Urinary bladder (tissue), 4 donors: ENCODE results near the gene ETV6. TPM values are rescaled to one million over a fixed set of nuclear protein-coding genes. Genes with fewer than 3 reads are reported as not detected.
A peak's percentile ranks its signal among the peaks of the same experiment; 100 is the strongest.
"Not testable (repeated sequence)": the region's sequence is repeated elsewhere in the genome, so short reads cannot be mapped to it uniquely, and the experiment has no call there.

ENCODE experiments used
- DNase-seq: peaks from one replicate; pipeline ENCODE4 v3.0.0-alpha.2; 2015; ENCODE audit errors: extremely low spot score
- H3K27ac ChIP-seq: one replicate; pipeline ENCODE4 v1.5.1; 2013; ENCODE audit warnings: low read depth, mild to moderate bottlenecking, moderate library complexity
- H3K36me3 ChIP-seq: one replicate; pipeline ENCODE4 v1.6.1; 2013; ENCODE audit warnings: mild to moderate bottlenecking, moderate library complexity; ENCODE audit not compliant: insufficient read depth
- H3K4me1 ChIP-seq: one replicate; pipeline ENCODE4 v1.6.1; 2013; ENCODE audit warnings: mild to moderate bottlenecking, moderate library complexity; ENCODE audit not compliant: insufficient read depth
- H3K4me3 ChIP-seq: one replicate; pipeline ENCODE4 v1.5.1; 2013; ENCODE audit warnings: low read depth, low read length
- WGBS: extraction: QIAGEN DNeasy Blood & Tissue Kit; methylation state at CpG from one replicate; pipeline ENCODE4 v1.1.7; 2013; 5-methylcytosine and 5-hydroxymethylcytosine counted together
- polyA plus RNA-seq: library from polyadenylated mRNA; stranded (reverse); fragments of 200-250 nt; gene quantifications from one replicate; pipeline ENCODE4 v1.2.3, GENCODE V29; 2013
- total RNA-seq: library from RNA; depleted of rRNA; stranded (reverse); fragments of >200 nt; gene quantifications from one replicate; pipeline ENCODE4 v1.2.3, GENCODE V29; 2014
- donor health status: healthy with polysubstance abuse.
- donor health status: healthy.

Gene ETV6
- total RNA-seq (12.7 TPM), polyA plus RNA-seq (11.8 TPM)

GRCh38 chr12:11649413-11650285, at the start of gene ETV6:
Gene ETV6, plus strand, starts transcription at chr12:11649674. Its CDS starts 454 bp downstream, at chr12:11650128.
- peak; percentile 89 for DNase-seq
- WGBS, result under 1% methylated on average over 86 of the region's 86 CpGs
- Histone ChIP-seq H3K27ac (peak within 1 kb of the TSS; percentile 85), H3K4me1 (no peaks in the 10 kb centered on the region), H3K4me3 (peak within 1 kb of the TSS; percentile 97), H3K36me3 (no peaks in the 10 kb centered on the region)

- H3K36me3 ChIP-seq, result no peaks in the 10 kb centered on the region
- no peak overlapping the region for H3K27ac ChIP-seq
- H3K4me1 ChIP-seq, result no peaks in the 10 kb centered on the region
- no peak for DNase-seq
- WGBS, result 52% methylated on average over 3 of the region's 3 CpGs
- H3K4me3 ChIP-seq, result no peak overlapping the region
These were observed 49.3 kb upstream of the ETV6 start for GRCh38 chr12:11600199-11600598.

GRCh38 chr12:11601647-11602046, 47.8 kb upstream of the ETV6 start:
- H3K4me3 ChIP-seq, result no peak overlapping the region
- 95% methylated on average over 1 of the region's 1 CpG for WGBS
- no peaks in the 10 kb centered on the region for H3K4me1 ChIP-seq
- no peaks in the 10 kb centered on the region for H3K36me3 ChIP-seq
- DNase-seq, result no peak
- H3K27ac ChIP-seq, result no peak overlapping the region

GRCh38 chr12:11607313-11608081, 42.0 kb upstream of the ETV6 start:
- no peak overlapping the region for H3K4me3 ChIP-seq
- 26% methylated on average over 10 of the region's 10 CpGs for WGBS
- no peak for DNase-seq
- H3K27ac ChIP-seq, result no peak overlapping the region
- no peaks in the 10 kb centered on the region for H3K36me3 ChIP-seq
- H3K4me1 ChIP-seq, result no peaks in the 10 kb centered on the region

- no peak for DNase-seq
- Histone ChIP-seq H3K27ac (no peak overlapping the region), H3K4me1 (no peaks in the 10 kb centered on the region), H3K36me3 (no peaks in the 10 kb centered on the region), H3K4me3 (no peak overlapping the region)
- whole genome bisulfite sequencing, result 85% methylated on average over 4 of the region's 4 CpGs
These were observed 40.4 kb upstream of the ETV6 start for GRCh38 chr12:11609045-11609444.

GRCh38 chr12:11615481-11615880, 34.0 kb upstream of the ETV6 start:
- Histone ChIP-seq H3K4me3 (no peak overlapping the region), H3K4me1 (no peaks in the 10 kb centered on the region), H3K27ac (no peak overlapping the region), H3K36me3 (no peaks in the 10 kb centered on the region)
- 94% methylated on average over 1 of the region's 1 CpG for WGBS
- DNase-seq, result no peak

- Histone ChIP-seq H3K4me1 (no peaks in the 10 kb centered on the region), H3K4me3 (no peak overlapping the region), H3K36me3 (no peaks in the 10 kb centered on the region), H3K27ac (no peak overlapping the region)
- DNase-seq, result no peak
These were observed 31.4 kb upstream of the ETV6 start for GRCh38 chr12:11618046-11618445.

GRCh38 chr12:11621797-11622423, 27.6 kb upstream of the ETV6 start:
- WGBS, result 69% methylated on average over 5 of the region's 5 CpGs
- no peaks in the 10 kb centered on the region for H3K36me3 ChIP-seq
- no peak overlapping the region for H3K27ac ChIP-seq
- H3K4me1 ChIP-seq, result no peaks in the 10 kb centered on the region
- H3K4me3 ChIP-seq, result no peak overlapping the region
- DNase-seq, result no peak

- no peak for DNase-seq
- H3K27ac ChIP-seq, result no peak overlapping the region
- no peak overlapping the region for H3K4me3 ChIP-seq
- H3K36me3 ChIP-seq, result no peaks in the 10 kb centered on the region
- H3K4me1 ChIP-seq, result no peaks in the 10 kb centered on the region
- 37% methylated on average over 5 of the region's 5 CpGs for WGBS
These were observed 26.6 kb upstream of the ETV6 start for GRCh38 chr12:11622876-11623281.

GRCh38 chr12:11623382-11623781, 26.1 kb upstream of the ETV6 start:
- H3K27ac ChIP-seq, result peak overlapping the region; percentile 23
- H3K36me3 ChIP-seq, result no peaks in the 10 kb centered on the region
- no peak overlapping the region for H3K4me3 ChIP-seq
- 27% methylated on average over 4 of the region's 4 CpGs for WGBS
- DNase-seq, result no peak
- H3K4me1 ChIP-seq, result no peaks in the 10 kb centered on the region

GRCh38 chr12:11624116-11624515, 25.4 kb upstream of the ETV6 start:
- Histone ChIP-seq H3K4me1 (no peaks in the 10 kb centered on the region), H3K4me3 (no peak overlapping the region), H3K36me3 (no peaks in the 10 kb centered on the region), H3K27ac (no peak overlapping the region)
- DNase-seq, result no peak
- WGBS, result 69% methylated on average over 1 of the region's 1 CpG

GRCh38 chr12:11627709-11628108, 21.8 kb upstream of the ETV6 start:
- H3K4me3 ChIP-seq, H3K4me1 ChIP-seq, DNase-seq, H3K27ac ChIP-seq, H3K36me3 ChIP-seq: not testable (repeated sequence)
- 84% methylated on average over 6 of the region's 6 CpGs for WGBS

- 75% methylated on average over 7 of the region's 7 CpGs for WGBS
- DNase-seq, result no peak
These were observed 21.1 kb upstream of the ETV6 start for GRCh38 chr12:11628353-11628752.

More at GRCh38 chr12:11628353-11628752, 21.1 kb upstream of the ETV6 start:
- Histone ChIP-seq H3K4me1 (no peaks in the 10 kb centered on the region), H3K4me3 (no peak overlapping the region), H3K27ac (no peak overlapping the region), H3K36me3 (no peaks in the 10 kb centered on the region)
